ENCODE results near the gene SCD5. TPM values are rescaled to one million over a fixed set of nuclear protein-coding genes. Genes with fewer than 3 reads are reported as not detected.

The SCD5 gene
- total RNA-seq (ENCODE audit: low replicate concordance): 16.0 and 26.2 TPM in 2 replicates

GRCh38 chr4:82798168-82799005 lies at the start of gene SCD5:
TSS of gene SCD5 (minus strand) at chr4:82798796. CDS start at chr4:82798537, 259 bp downstream.

Other genes with a start within 250 kb of the SCD5 start
- gene TMEM150C, start 236.8 kb downstream of the SCD5 start, total RNA-seq (ENCODE audit: low replicate concordance): 0.23 and 1.5 TPM in 2 replicates
- 259 and 285 TPM in 2 replicates for gene SEC31A, start 92.4 kb upstream of the SCD5 start, total RNA-seq (ENCODE audit: low replicate concordance)
- 2.8 and 4.8 TPM in 2 replicates for gene THAP9, start 101.9 kb upstream of the SCD5 start, total RNA-seq (ENCODE audit: low replicate concordance)
- 8.8 and 9.6 TPM in 2 replicates for gene LIN54, start 212.0 kb upstream of the SCD5 start, total RNA-seq (ENCODE audit: low replicate concordance)
- gene COPS4, start 236.4 kb upstream of the SCD5 start, total RNA-seq (ENCODE audit: low replicate concordance): 30.1 and 85.1 TPM in 2 replicates

All from smooth muscle cell of the coronary artery (primary cell).